ENCODE measurements around the gene GRAMD1A. TPM values are rescaled to one million over a fixed set of nuclear protein-coding genes. Genes with fewer than 3 reads are reported as not detected.

GRAMD1A gene
- total RNA-seq, 2 experiments from 2014 or later: 221 to 229 TPM

GRCh38 chr19:35070471-35070870 lies 70.3 kb downstream of the GRAMD1A start:
- no peak for ATAC-seq (ENCODE audit: poor library complexity)
- Mint-ChIP-seq H3K9me3 (no peaks in the 10 kb centered on the region), H3K4me1 (ENCODE audit: low read depth) (peaks cover 8% of the 10 kb centered on the region), H3K27ac (no peak overlapping the region), H3K36me3 (ENCODE audit: low read depth) (no peaks in the 10 kb centered on the region), H3K4me3 (no peak overlapping the region), H3K27me3 (no peaks in the 10 kb centered on the region)
- no peak overlapping the region for H3K27ac ChIP-seq (ENCODE audit: low read depth in 1 of 2, low read length in 2 of 2)
- H3K4me1 ChIP-seq (ENCODE audit: insufficient read depth, low read length): peaks cover 8% of the 10 kb centered on the region
- no peak overlapping the region for H3K4me3 ChIP-seq (ENCODE audit: low read length)
- no peak for TF ChIP-seq CTCF (IDR thresholded peaks at IDR 0.05)
- POLR2A ChIA-PET: no interaction called here
- intact Hi-C loops (cut with DNase I, micrococcal nuclease): no loop called here
- CTCF ChIA-PET: interaction anchor here (0.9 to 1.8 kb wide), 2 partner anchors 26 to 71 kb away, joined by 3 to 6 read pairs; no protein-coding TSS in a partner anchor
- peaks cover 7 to 9% of the 10 kb centered on the region in 2 experiments for H3K9me3 ChIP-seq (ENCODE audit: control insufficient read depth in 1 of 2, insufficient read depth in 1 of 2, low read length in 2 of 2)
- no peaks in the 10 kb centered on the region for H3K36me3 ChIP-seq (ENCODE audit: insufficient read depth, low read length)
- H3K27me3 ChIP-seq (ENCODE audit: control insufficient read depth in 1 of 2, insufficient read depth in 2 of 2, low read length in 2 of 2): peaks cover 0 to 5% of the 10 kb centered on the region in 2 experiments
- DNase-seq: no peak

- H3K36me3 ChIP-seq (ENCODE audit: insufficient read depth, low read length): no peaks in the 10 kb centered on the region
- intact Hi-C loops (cut with DNase I, micrococcal nuclease): no loop called here
- H3K27me3 Mint-ChIP-seq: peaks cover 5% of the 10 kb centered on the region
- ChIA-PET POLR2A (no interaction called here), CTCF (no interaction called here)
- H3K27ac ChIP-seq (ENCODE audit: low read depth in 1 of 2, low read length in 2 of 2): no peak overlapping the region
- H3K4me3 Mint-ChIP-seq: no peak overlapping the region
- H3K9me3 ChIP-seq (ENCODE audit: control insufficient read depth in 1 of 2, insufficient read depth in 1 of 2, low read length in 2 of 2): peaks cover 9 to 12% of the 10 kb centered on the region in 2 experiments
- H3K4me1 ChIP-seq (ENCODE audit: insufficient read depth, low read length): no peaks in the 10 kb centered on the region
- H3K9me3 Mint-ChIP-seq: no peaks in the 10 kb centered on the region
- no peak for TF ChIP-seq CTCF (IDR thresholded peaks at IDR 0.05)
- H3K36me3 Mint-ChIP-seq (ENCODE audit: low read depth): no peaks in the 10 kb centered on the region
- no peak for DNase-seq
- H3K27me3 ChIP-seq (ENCODE audit: control insufficient read depth in 1 of 2, insufficient read depth in 2 of 2, low read length in 2 of 2): peaks cover 0 to 5% of the 10 kb centered on the region in 2 experiments
- no peak for ATAC-seq (ENCODE audit: poor library complexity)
- no peak overlapping the region for H3K27ac Mint-ChIP-seq
- H3K4me1 Mint-ChIP-seq (ENCODE audit: low read depth): no peaks in the 10 kb centered on the region
- H3K4me3 ChIP-seq (ENCODE audit: low read length): no peak overlapping the region
Observed at GRCh38 chr19:35073516-35073915, 73.4 kb downstream of the GRAMD1A start.

GRCh38 chr19:35073941-35074340 lies 73.8 kb downstream of the GRAMD1A start:
- TF ChIP-seq CTCF (IDR thresholded peaks at IDR 0.05): no peak
- H3K36me3 Mint-ChIP-seq (ENCODE audit: low read depth): no peaks in the 10 kb centered on the region
- no peaks in the 10 kb centered on the region for H3K4me1 ChIP-seq (ENCODE audit: insufficient read depth, low read length)
- H3K9me3 ChIP-seq (ENCODE audit: control insufficient read depth in 1 of 2, insufficient read depth in 1 of 2, low read length in 2 of 2): peaks cover 9 to 12% of the 10 kb centered on the region in 2 experiments
- H3K4me3 Mint-ChIP-seq: no peak overlapping the region
- CTCF ChIA-PET: no interaction called here
- no peak overlapping the region for H3K27ac Mint-ChIP-seq
- POLR2A ChIA-PET: no interaction called here
- no peaks in the 10 kb centered on the region for H3K36me3 ChIP-seq (ENCODE audit: insufficient read depth, low read length)
- H3K27me3 Mint-ChIP-seq: peaks cover 5% of the 10 kb centered on the region
- no peaks in the 10 kb centered on the region for H3K9me3 Mint-ChIP-seq
- no peak for DNase-seq
- H3K27me3 ChIP-seq (ENCODE audit: control insufficient read depth in 1 of 2, insufficient read depth in 2 of 2, low read length in 2 of 2): peaks cover 0 to 5% of the 10 kb centered on the region in 2 experiments
- H3K27ac ChIP-seq (ENCODE audit: low read depth in 1 of 2, low read length in 2 of 2): no peak overlapping the region
- no peak for ATAC-seq (ENCODE audit: poor library complexity)
- H3K4me3 ChIP-seq (ENCODE audit: low read length): no peak overlapping the region
- no peaks in the 10 kb centered on the region for H3K4me1 Mint-ChIP-seq (ENCODE audit: low read depth)
- intact Hi-C loops (cut with DNase I, micrococcal nuclease): no loop called here

All from CD4-positive, alpha-beta T cell (primary cell).